Stimulated activated CD4-positive, alpha-beta T cell treated with anti-CD3 and anti-CD28 coated beads, TNF-alpha, amount 100 ng/mL, for 24 hours (primary cell): ENCODE results near the gene BICD1.

Experiments
- DNase-seq, 3 experiments: peaks; one replicate each; pipeline ENCODE4 v3.0.0-alpha.2; 2020; ENCODE audit warnings: low read depth in 3 of 3

Gene BICD1

GRCh38 chr12:32344047-32344446, 237.4 kb downstream of the BICD1 start:
- DNase-seq = no peak

GRCh38 chr12:32353540-32353939, 246.9 kb downstream of the BICD1 start:
- DNase-seq = no peak

DNA sequence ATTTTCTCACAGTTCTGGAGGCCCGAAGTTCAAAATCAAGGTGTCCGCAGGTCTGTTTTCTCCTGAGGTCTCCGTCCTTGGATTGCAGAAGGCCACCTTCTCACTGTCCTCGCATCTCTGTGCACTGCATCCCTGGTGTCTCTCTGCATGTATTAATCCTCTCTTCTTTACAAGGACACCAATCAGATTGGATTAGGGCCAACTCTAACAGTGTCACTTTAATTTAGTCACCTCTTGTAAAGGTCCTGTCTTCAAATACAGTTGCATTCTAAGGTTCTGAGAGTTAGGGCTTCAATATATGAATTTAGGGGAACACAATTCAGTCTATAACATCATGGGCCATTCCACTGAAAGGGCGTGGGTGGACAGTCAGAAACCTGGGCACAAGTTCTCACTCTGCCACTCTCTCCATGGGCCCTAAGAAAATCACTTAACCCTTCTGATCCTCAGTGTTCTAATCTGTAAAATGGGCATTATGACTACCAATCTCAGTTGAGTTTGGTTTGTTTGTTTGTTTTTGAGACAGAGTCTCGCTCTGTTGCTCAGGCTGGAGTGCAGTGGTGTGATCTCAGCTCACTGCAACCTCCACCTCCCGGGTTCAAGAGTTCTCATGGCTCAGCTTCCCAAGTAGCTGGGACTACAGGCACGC, 251.1 kb downstream of the BICD1 start:
- no peak for DNase-seq

DNA sequence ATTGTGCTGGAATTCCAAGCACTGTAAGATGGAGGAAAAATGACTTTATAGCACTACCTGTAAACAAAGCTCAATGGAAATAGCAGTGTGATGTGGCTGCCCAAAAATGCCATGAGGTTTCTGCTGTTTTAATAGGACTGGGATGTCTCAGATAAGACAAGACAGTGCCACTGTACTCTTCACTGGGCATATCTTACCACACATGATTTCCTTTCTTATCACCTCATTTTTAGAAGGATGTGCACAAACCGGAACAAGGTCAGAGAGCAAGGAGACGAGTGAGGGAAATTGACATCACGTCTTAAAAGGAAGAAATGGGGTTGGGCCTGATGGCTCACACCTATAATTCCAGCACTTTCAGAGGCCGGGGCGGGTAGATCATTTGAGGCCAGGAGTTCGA, 254.3 kb downstream of the BICD1 start:
- no peak for DNase-seq

- no peak for DNase-seq
Observed at GRCh38 chr12:32362892-32363291, 256.2 kb downstream of the BICD1 start.

- peak in 2 of 3 experiments; percentile 4 to 5 for DNase-seq
Observed at GRCh38 chr12:32365473-32366064, 258.9 kb downstream of the BICD1 start.

DNA sequence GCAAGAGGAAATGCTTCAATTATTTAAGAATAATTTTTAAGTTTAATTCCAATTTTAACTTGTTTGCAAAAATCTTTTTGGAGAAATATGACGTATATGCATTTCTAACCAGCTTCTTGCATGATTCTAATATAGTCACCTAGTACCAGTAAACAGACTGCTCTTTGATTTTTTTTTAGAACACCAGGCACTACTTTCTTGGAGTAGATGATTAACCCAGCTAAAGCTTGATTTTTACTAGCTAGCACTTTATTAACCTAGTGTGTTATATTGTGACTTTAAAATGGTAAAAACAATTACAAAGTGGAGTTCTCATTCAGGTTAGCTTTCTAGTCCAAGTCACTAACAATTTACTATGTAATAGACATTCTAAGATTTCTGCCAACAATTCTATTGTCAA, 260.1 kb downstream of the BICD1 start:
- DNase-seq = no peak

DNA sequence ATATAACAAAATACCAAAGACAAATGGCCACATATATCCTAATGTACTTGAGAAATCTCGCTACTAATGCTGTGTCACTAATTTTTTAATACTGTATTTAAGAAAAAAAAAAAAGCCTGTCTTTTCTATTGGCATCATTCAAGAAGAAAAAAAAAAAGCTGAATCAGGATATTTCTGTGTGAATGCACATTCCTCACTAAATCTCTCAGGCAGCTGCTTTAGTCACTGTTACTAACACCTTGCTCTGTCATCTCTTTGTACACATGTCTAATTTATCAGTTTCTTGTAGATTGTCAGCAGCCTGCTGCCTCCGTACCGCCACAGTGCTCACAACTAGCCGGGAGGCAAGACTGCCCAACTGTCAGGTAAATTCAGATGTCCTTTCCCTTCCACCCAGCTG, 260.7 kb downstream of the BICD1 start:
- DNase-seq = no peak

- no peak for DNase-seq
Observed at GRCh38 chr12:32369202-32369601, 262.6 kb downstream of the BICD1 start.

GRCh38 chr12:32377344-32378055, 270.9 kb downstream of the BICD1 start:
- DNase-seq = no peak

- DNase-seq = no peak
Observed at GRCh38 chr12:32379213-32379612, 272.6 kb downstream of the BICD1 start.

DNA sequence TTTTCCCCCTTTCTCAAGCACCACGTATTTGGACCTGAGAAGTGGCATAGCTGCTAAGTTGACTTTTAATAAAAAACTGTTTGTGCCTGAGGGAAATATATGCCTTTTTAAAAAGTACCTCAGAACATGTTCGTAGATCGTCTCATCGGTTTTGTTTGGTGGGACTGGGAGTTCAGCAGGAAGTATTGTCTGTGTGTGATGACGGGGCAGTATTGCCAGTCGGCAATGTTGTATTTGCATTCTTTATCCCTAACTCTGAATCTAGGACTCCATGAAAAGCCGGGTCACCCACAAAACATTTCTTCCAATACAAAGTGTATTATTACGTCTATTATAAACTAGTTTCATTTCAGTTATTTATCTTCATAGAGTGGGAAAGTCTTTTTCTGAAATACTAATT, 273.0 kb downstream of the BICD1 start:
- DNase-seq = no peak

- DNase-seq = no peak
Observed at GRCh38 chr12:32382226-32382625, 275.6 kb downstream of the BICD1 start.

DNA sequence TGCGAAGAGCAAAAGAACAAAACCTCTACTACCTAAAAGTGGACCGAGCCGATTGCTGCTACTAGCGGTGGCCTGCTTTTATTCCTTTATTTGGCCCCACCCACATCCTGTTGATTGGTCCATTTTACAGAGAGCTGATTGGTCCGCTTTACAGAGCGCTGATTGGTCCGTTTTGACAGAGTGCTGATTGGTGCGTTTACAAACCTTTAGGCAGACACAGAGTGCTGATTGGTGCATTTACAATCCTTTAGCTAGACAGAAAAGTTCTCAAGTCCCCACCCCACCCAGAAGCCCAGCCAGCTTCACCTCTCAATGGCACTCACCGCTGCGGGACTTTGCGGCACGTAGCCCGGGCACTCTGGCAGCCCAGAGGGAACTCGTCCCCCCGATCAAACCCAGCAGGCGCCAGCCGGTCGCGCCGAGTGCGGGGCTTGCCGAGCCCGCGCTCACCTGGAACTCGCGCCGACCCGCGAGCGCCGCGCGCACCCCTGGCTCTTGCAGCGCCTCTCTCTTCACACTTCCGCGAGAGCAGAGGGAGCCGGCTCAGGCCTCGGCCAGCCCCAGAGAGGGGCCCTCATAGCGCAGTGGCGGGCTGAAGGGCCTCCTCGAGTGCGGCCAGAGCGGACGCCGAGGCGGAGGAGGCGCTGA, 284.0 kb downstream of the BICD1 start:
- DNase-seq = peak in 1 of 3 experiments; percentile 16

DNA sequence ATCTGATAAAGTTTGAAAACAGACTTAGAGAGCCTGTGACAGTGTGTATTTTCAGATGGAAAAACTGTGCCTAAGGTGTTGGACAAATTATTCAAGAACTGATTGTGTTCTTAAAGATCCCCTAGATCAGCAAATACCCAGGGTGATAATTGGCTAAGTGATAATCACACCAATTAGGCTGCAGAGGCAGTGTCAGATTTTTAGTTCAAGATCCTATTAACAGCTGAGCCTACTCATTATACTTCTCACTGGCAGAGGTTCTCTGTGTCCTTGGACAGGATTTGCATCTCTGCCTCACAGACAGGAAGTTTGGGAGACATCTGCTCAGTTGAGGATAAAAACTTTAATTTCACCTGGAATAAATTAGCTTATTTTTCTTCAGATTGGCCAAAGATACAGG, 288.4 kb downstream of the BICD1 start:
- no peak for DNase-seq

- no peak for DNase-seq
Observed at GRCh38 chr12:32397696-32398095, 291.0 kb downstream of the BICD1 start.

- DNase-seq = no peak
Observed at GRCh38 chr12:32398181-32398580, 291.5 kb downstream of the BICD1 start.

GRCh38 chr12:32398816-32399369, 292.2 kb downstream of the BICD1 start:
- no peak for DNase-seq

DNA sequence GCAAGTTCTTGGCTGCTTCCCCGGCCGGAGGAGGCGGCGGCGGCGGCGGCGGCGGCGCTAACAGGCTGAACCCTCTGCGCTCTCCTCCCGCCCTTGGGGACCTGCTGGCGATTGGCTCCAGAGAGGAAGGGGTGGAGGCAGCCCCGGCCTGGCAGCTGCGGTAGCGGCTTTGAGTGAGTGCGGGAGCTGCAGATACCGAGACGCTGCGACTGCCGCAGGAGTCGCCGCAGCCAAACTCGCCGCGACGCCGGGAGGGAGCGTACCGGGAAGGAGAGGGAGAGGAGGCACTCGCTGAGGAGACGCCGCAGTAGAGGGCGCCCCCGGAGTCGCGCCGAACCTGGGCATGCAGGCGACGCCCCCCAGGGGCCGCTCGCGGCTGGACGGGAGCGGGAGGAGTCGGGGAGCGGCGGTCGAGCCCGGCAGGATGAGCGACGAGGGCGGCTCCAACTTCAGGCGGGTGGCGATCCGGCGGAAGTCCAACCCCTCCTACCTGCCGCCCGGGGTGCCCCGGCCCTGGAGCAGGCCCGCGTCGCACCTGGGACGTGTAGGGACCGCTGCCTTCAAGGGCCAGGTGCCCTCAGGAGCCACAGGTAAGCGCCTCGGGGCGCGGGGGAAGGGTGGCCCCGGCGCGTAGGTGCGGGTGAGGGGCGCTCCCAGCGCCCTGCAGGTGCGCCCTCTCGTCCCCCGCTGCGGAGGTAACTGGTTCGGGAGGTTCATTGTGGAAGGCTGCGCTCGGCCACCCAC, 292.9 kb downstream of the BICD1 start, which contains the start of gene FGD4:
TSS of gene FGD4 (plus strand) at position 189 of the 744 bp plus-strand sequence.
- peak in 2 of 3 experiments; percentile 3 to 63 for DNase-seq

DNA sequence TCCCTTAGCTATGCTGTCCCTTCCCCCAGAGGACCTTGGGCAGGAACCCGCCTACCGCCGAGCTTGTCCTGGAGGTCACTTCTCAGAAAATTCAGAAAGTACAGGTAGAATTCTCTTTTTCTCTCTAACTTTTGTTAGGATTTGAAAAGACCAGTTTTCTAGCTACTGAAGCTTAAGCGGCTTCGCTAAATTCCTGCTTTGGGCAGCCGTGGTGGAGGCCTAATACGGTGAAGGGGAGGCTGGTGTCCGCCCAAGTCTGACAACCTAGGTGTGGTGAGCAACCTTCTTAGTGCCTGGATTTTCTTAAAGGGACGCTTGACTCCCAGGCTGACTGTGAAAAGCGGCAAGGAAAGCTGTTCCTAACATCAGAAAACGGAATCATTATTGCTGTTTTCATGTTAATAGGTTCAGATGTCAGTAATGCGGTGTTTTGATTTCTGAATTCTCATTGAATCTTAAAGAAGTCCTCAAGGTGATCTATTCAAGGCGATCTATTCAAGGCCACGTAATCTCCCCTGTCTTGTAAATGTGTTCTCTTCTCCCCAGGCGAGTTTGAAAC, 293.5 kb downstream of the BICD1 start:
- DNase-seq = no peak

DNA sequence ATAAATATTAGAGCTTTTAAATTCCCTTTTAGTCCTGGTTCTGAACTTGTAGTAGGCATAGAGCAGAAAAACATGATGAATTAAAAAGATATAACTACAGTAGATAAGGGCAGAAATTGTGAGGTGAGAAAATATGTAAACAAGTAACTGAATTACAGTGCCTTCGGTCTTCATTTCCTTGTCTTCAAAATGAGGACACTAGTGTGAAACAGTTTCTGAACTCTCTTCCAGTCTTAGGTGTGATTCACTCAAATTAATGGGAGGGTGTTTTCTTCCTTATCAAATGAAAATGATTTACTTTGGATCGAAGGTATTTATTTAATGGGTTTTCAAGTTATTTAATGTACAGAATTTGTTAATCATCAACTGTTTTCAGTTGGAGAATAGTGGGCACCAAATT, 294.2 kb downstream of the BICD1 start:
- DNase-seq = no peak
